ENCODE results near the gene FILIP1.

The FILIP1 gene

GRCh38 chr6:75285283-75285639, 208.3 kb downstream of the FILIP1 start:
- no peak for DNase-seq

DNA sequence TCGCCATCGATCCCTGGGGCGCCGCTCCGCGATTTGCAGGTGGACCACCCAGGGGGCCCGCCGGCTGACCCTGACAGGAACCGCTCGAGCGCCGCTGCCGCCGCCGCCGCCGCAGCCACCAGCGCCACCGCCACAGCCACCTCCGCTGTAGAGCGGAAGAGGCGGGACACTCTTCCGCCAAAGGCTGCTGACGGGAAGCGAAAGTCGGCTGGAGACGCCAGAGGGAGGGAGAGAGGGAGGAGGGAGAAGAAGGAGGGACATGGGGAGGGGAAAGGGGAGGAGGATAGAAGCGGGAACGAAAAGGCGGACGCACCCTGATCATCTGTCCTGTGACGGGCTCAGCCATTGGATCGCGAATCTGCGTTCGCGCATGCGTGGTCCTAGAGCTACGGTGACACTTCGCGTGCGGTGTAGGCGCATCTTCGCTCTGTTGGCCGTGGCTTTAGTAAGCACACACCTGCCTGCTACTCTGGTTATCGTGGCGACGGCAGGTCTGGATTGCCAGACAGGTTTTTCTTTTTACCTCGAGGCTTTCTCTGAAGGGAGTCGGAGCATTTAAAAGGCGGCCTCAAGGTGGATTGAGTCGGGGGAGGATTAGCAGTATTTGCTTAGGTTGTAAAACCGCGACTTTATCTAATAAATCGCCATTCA, 208.8 kb downstream of the FILIP1 start, which contains the start of gene TMEM30A:
TMEM30A (minus strand) TSS at position 161 of the 651 bp plus-strand sequence; CDS start at position 7, 154 bp downstream.
- DNase-seq: peak; percentile 98

- DNase-seq: peak; percentile 72
Measured at GRCh38 chr6:75283907-75284631, 209.5 kb downstream of the FILIP1 start.

GRCh38 chr6:75282706-75283105, 210.9 kb downstream of the FILIP1 start:
- no peak for DNase-seq

DNA sequence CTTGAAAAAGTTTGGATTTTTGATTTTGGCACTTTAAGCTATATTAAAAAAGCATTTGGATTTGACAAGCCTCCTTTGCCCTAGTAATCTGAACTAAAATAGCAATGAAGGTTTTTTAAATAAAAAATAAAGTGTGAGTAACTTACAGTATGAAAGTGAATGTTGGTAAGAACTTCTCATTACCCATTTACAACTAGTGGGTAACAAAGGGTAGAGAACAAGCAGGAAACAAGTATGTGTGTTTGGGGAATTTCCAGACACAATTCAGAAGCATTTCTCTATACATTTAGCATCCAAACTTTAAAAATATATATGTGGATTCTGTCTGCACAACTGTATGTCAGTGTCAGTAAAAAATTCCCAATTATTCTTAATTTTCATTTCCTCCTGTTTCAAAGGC, 211.9 kb downstream of the FILIP1 start:
- DNase-seq: no peak

- DNase-seq: no peak
Measured at GRCh38 chr6:75280131-75280855, 213.3 kb downstream of the FILIP1 start.

- DNase-seq: no peak
Measured at GRCh38 chr6:75279418-75279817, 214.2 kb downstream of the FILIP1 start.

- DNase-seq: no peak
Measured at GRCh38 chr6:75278474-75279077, 215.0 kb downstream of the FILIP1 start.

DNA sequence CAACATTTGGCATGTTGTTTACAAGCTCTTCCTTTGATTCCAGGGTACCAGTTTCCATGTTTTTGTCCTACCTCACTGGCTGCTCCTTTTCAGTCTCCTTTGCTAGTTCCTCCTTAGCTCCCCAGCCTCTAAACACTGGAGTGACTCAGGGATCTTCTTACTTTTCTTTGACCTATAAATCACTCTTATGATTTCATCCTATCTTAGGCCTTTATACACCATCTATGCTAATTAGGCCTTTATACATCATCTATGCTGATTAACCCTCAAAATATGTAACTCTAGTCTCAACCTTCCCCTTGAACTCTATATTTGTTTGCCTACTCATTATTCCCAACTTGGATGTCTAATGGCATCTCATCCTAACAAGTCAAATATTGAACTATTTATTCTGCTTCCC, 218.5 kb downstream of the FILIP1 start:
- no peak for DNase-seq

- no peak for DNase-seq
Measured at GRCh38 chr6:75273009-75273408, 220.6 kb downstream of the FILIP1 start.

DNA sequence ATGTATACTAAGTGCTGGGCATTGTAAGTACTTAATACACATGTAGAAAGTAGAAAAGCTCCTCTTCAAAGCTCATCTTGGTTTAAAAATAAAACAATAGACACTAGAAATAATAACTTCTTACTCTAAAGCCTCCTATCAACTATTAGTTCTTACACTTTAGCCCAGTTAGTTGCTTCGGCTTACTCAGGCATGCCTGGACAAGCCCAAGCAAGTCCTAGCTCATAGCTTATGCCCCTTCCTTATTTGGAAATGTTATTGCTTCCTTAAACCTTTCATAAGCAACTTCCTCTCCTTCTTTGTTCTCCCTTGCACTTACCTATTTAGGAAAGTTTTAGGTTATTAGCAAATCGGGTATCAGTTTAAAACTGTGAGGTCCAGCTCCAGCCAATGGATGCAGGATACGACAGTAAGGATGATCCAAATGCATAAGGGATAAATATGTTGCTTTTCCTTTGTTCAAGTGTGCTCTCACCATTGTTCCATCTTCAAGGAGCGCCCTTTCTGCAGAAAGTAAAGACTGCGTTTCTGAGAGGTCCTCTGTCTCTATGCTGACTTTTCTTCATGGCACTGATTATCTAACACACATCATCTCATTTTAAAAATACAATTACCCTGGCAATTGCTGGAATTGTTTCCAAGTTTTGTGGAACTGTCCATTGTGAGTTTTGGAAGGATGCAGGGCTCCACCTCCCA, 221.3 kb downstream of the FILIP1 start:
- DNase-seq: no peak

DNA sequence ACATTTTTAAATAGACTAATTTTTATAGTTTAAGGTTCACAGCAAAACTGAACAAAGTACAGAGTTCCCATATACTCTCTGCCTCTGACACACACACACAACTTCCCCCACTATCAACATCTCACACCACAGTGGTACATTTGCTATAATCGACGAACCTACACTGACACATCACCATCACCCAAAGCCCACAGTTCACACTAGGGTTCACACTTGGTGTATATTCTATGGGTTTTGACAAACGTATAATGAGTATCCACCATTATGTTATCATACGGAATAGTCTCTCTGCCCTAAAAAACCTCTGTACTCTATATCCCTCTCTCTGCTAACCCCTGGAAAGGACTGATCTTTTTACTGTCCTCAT, 224.6 kb downstream of the FILIP1 start:
- no peak for DNase-seq

GRCh38 chr6:75268121-75268987, 225.2 kb downstream of the FILIP1 start:
- DNase-seq: no peak

DNA sequence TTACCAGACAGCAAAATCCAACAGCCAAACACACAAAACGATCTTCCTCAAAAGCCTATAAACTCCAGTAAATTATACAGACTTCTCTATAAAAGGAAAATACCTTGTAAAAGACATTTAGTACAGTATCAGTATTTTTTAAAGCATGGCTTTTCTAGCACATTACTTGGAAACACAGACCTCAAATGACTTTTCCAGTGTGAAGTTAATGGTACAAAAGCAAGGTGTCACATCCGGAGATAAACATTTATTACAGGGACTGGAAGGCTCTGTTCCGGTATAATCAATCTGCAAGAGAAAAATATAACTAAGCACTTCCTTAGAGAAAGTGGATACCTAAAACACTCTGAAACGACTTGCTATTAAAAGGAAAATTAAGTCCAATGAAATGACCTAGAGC, 226.1 kb downstream of the FILIP1 start:
- DNase-seq: no peak

DNA sequence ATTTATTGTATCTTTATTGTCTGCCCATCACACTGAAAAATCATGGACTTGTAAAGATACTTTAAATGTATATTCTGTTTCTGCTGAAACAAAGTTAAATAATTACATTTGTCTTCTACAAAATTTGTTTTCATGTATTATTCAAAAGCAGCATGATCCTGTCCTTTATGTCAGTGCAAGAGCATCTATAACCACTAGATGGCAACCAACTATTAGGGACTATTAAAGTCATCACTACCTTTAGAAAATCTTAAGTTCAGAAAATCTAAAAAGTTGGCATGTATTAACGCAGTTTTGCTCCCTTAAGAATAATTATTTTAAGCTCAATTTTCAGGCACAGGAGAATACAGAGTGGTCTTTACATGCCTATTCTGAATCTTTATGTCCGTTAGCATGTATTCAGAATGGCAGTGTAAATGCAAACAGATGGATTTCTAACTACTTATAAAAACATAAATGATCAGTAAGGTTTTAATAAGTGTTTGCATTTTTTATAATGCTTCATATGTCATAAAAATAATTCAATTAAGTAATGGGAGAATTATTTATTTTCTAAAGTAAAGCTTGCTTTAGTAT, 226.8 kb downstream of the FILIP1 start:
- DNase-seq: no peak

DNA sequence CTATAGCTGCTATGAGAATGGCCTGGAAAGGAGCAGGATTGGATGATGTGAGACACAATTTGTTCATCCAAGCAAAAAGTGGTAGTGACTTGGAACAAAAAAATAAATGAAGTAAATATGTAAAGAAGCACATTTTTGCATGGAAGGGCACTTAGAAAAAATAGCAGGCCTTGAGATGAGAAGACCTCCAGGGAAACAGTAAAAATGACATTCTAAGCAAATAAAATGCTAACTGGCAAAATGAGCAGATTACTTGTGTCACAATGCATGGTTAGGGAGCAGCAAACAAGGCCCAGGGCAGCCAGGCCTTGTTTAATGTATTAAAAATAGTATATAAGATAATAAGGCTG, 230.2 kb downstream of the FILIP1 start:
- no peak for DNase-seq

DNA sequence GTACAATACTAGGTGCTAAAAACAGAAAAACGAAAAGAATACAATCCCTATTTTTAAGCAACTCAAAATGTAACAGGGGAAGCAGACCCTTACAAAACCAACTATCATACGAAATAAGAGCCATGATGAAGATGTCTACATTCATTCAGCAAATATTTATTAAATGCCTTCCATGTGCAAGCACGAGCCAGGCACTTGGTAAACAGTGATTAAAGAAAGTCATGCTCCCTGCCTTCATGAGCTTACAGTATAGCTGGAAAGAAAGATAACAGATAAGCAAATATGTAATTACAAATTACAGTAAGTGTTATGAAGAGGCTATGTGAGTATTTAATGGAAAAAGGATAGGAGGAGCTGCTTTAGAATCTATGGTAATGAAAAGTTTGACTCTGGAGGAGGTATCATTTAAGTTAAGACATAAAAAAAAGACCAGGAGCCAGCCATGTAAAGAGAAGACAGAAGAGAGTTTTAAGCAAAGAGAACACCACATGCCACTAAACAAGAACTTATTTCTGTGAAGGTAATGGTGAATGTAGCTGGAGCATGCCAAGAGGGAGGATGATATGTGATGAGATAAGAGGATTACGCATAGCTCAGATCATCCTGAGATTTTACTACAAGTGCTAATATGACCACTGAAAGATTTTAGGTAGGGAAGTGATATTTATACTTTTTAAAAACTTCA, 230.7 kb downstream of the FILIP1 start:
- DNase-seq: no peak

GRCh38 chr6:75261299-75261698, 232.3 kb downstream of the FILIP1 start:
- DNase-seq: no peak

DNA sequence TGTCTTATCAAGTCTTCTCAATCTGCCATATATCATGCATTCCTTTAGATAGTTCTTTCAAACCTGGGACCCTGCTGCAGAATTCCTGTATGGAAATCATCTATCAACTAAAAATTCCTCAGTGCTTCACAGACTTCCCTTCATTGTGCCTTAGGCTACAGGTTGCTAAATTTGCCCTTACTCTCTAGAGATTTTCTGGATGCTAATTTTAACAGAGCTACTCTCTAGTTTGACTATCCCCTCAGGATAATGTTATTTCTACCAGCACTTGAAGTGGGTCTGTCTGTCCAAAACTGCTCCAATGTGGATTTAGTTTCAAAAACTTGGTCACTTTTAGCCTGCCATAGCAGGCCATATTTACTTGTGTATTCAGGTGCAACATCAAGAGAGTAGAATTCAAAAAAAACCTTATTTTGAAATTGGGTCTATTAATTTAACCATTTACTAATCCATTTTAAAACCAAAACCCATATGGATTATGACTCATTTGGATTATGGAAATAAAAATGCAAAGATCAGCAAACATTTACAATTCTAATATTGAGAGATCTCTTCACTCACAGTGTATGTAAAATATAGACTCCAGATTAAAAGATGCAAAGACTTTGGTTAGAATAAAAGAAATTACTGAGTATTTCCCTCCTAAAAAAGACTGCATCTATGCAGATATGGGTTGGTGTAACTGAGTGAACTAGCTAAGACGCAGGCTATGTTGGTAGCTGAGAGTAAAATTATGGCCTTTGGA, 236.1 kb downstream of the FILIP1 start:
- DNase-seq: no peak

GRCh38 chr6:75250552-75250951, 243.0 kb downstream of the FILIP1 start:
- no peak for DNase-seq
